ENCODE results near the gene GRPR.

- TF ChIP-seq CTCF (IDR thresholded peaks at IDR 0.05; ENCODE audit: low read depth, low read length, missing input control) (no peak), RXRA (IDR thresholded peaks at IDR 0.05) (no peak), REST (IDR thresholded peaks at IDR 0.05) (no peak), EGR1 (IDR thresholded peaks at IDR 0.05; ENCODE audit: low read depth in 2 of 2) (no peak), SP1 (IDR thresholded peaks at IDR 0.05) (no peak), NR2F2 (IDR thresholded peaks at IDR 0.05) (no peak), YY1 (IDR thresholded peaks at IDR 0.05) (no peak), TAF1 (conservative IDR thresholded peaks at IDR 0.05) (no peak), RAD21 (IDR thresholded peaks at IDR 0.05) (no peak)
- TF ChIP-seq, protein P1, sequence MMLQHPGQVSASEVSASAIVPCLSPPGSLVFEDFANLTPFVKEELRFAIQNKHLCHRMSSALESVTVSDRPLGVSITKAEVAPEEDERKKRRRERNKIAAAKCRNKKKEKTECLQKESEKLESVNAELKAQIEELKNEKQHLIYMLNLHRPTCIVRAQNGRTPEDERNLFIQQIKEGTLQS (IDR thresholded peaks at IDR 0.05) = no peak
Observed at GRCh38 chrX:16087076-16087475, 36.3 kb upstream of the GRPR start.
